ENCODE results near the gene PPM1F. TPM values are rescaled to one million over a fixed set of nuclear protein-coding genes. Genes with fewer than 3 reads are reported as not detected.
A peak's percentile ranks its signal among the peaks of the same experiment; 100 is the strongest.

PPM1F gene
- total RNA-seq, 1 experiment from 2014 or later, result 21.1 TPM

- Mint-ChIP-seq H3K4me3 (no peak overlapping the region), H3K4me1 (no peaks in the 10 kb centered on the region), H3K27me3 (ENCODE audit: low read depth) (no peaks in the 10 kb centered on the region; the same call in 1 of the 2 replicates), H3K9me3 (no peaks in the 10 kb centered on the region), H3K27ac (peak overlapping the region in 1 of 3 experiments; percentile 48; a peak in 1 of 7 replicates), H3K36me3 (ENCODE audit: insufficient read depth in 1 of 3, low read depth in 3 of 3) (peaks cover 49 to 85% (median 72%) of the 10 kb centered on the region in 3 experiments; a peak in 6 of 7 replicates)
- no peak overlapping the region for H3K56ac ChIP-seq (ENCODE audit: insufficient read length, low read depth, low read length)
- H3T11ph ChIP-seq (ENCODE audit: low read length), result no peak overlapping the region
- no peak overlapping the region for H3K23ac ChIP-seq (ENCODE audit: insufficient read length, low read depth, low read length)
- no peak overlapping the region for H4K5ac ChIP-seq (ENCODE audit: insufficient read length, low read depth, low read length)
- H3K14ac ChIP-seq (ENCODE audit: insufficient read depth, low read length), result no peak overlapping the region
- no peak overlapping the region for H2AFZ ChIP-seq (ENCODE audit: low read length)
- H2BK120ac ChIP-seq (ENCODE audit: low read depth, low read length, poor library complexity, severe bottlenecking), result no peak overlapping the region
- no peak overlapping the region for H3K27ac ChIP-seq (ENCODE audit: insufficient read length, low read depth, low read length)
- no peak for DNase-seq
- H3K23me2 ChIP-seq (ENCODE audit: insufficient read length, low read depth, low read length, poor library complexity, severe bottlenecking), result peaks cover 3% of the 10 kb centered on the region
- no peak overlapping the region for H3K9ac ChIP-seq (ENCODE audit: extremely low read depth, insufficient read length, low read length)
- H3K18ac ChIP-seq (ENCODE audit: insufficient read length, low read depth, low read length), result no peak overlapping the region
- H3K9me3 ChIP-seq (ENCODE audit: control insufficient read depth, low read depth, low read length), result no peaks in the 10 kb centered on the region
- WGBS (ENCODE audit: extremely low coverage, insufficient read length, low lambda C conversion rate), result no CpG with 5 or more reads among the region's 7 CpGs
- no peak overlapping the region for H2AK5ac ChIP-seq (ENCODE audit: insufficient read length, low read length)
- H4K8ac ChIP-seq (replicated peaks; ENCODE audit: insufficient read length, low read depth, low read length), result no peak overlapping the region
- H3K79me1 ChIP-seq (ENCODE audit: insufficient read depth, low read depth, low read length, poor library complexity, severe bottlenecking), result no peaks in the 10 kb centered on the region
- H3K4ac ChIP-seq (ENCODE audit: low read depth, low read length), result no peak overlapping the region
- H2BK5ac ChIP-seq (ENCODE audit: insufficient read length, low read length), result no peak overlapping the region
- no peak overlapping the region for H2BK12ac ChIP-seq (ENCODE audit: insufficient read length, low read depth, low read length)
- no peak overlapping the region for H4K91ac ChIP-seq (ENCODE audit: insufficient read length, low read depth, low read length)
- H3K79me2 ChIP-seq (ENCODE audit: insufficient read depth, low read length), result no peaks in the 10 kb centered on the region
- no peak overlapping the region for H2BK15ac ChIP-seq (ENCODE audit: low read depth, low read length)
- no peaks in the 10 kb centered on the region for H3K4me1 ChIP-seq (ENCODE audit: insufficient read depth, low read length)
- no peak for TF ChIP-seq CTCF (conservative IDR thresholded peaks at IDR 0.05)
- no peak overlapping the region for H2BK20ac ChIP-seq (ENCODE audit: low read depth, low read length, poor library complexity, severe bottlenecking)
- H3K27me3 ChIP-seq (ENCODE audit: insufficient read depth, low read length), result no peaks in the 10 kb centered on the region
- H4K20me1 ChIP-seq (ENCODE audit: control insufficient read depth, insufficient read depth, insufficient read length), result no peaks in the 10 kb centered on the region
- no peak overlapping the region for H3K4me2 ChIP-seq (ENCODE audit: insufficient read depth, insufficient read length, low read length)
Observed at GRCh38 chr22:21971858-21972275, 19.2 kb upstream of the PPM1F start.

Measured in H9 (cell line).